WERI-Rb-1 (cell line): ENCODE measurements around the gene MAG.
A peak's percentile ranks its signal among the peaks of the same experiment; 100 is the strongest.

ENCODE experiments used
- DNase-seq: peaks from one replicate; pipeline ENCODE4 v3.0.0-alpha.2; 2020
- H3K27ac ChIP-seq: fragments of 250-450 bp; sonication (Bioruptor Pico); 2 replicates; pipeline ENCODE4 v1.5.1; 2020; ENCODE audit warnings: mild to moderate bottlenecking, moderate library complexity
- H3K27me3 ChIP-seq: fragments of 250-450 bp; sonication (Bioruptor Pico); 2 replicates; pipeline ENCODE4 v1.5.1; 2021; ENCODE audit warnings: mild to moderate bottlenecking, low read depth, moderate library complexity; ENCODE audit not compliant: insufficient read depth, severe bottlenecking
- H3K36me3 ChIP-seq: fragments of 250-450 bp; sonication (Bioruptor Pico); 2 replicates; pipeline ENCODE4 v1.5.1; 2020; ENCODE audit warnings: mild to moderate bottlenecking, moderate library complexity
- H3K4me3 ChIP-seq: 2 replicates; pipeline ENCODE4 v1.5.1; 2011; ENCODE audit warnings: low read depth, mild to moderate bottlenecking, control low read depth, low read length
- H3K9me3 ChIP-seq: fragments of 250-450 bp; sonication (Bioruptor Pico); 2 replicates; pipeline ENCODE4 v1.5.1; 2021; ENCODE audit warnings: mild to moderate bottlenecking, moderate library complexity; ENCODE audit not compliant: severe bottlenecking
- TF ChIP-seq, protein P1 (sequence below): IDR thresholded peaks from 2 replicates; pipeline ENCODE4 v1.5.1; 2011; ENCODE audit warnings: low read depth, mild to moderate bottlenecking, control low read depth, inconsistent platforms, low read length

Gene MAG, protein sequence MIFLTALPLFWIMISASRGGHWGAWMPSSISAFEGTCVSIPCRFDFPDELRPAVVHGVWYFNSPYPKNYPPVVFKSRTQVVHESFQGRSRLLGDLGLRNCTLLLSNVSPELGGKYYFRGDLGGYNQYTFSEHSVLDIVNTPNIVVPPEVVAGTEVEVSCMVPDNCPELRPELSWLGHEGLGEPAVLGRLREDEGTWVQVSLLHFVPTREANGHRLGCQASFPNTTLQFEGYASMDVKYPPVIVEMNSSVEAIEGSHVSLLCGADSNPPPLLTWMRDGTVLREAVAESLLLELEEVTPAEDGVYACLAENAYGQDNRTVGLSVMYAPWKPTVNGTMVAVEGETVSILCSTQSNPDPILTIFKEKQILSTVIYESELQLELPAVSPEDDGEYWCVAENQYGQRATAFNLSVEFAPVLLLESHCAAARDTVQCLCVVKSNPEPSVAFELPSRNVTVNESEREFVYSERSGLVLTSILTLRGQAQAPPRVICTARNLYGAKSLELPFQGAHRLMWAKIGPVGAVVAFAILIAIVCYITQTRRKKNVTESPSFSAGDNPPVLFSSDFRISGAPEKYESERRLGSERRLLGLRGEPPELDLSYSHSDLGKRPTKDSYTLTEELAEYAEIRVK

DNA sequence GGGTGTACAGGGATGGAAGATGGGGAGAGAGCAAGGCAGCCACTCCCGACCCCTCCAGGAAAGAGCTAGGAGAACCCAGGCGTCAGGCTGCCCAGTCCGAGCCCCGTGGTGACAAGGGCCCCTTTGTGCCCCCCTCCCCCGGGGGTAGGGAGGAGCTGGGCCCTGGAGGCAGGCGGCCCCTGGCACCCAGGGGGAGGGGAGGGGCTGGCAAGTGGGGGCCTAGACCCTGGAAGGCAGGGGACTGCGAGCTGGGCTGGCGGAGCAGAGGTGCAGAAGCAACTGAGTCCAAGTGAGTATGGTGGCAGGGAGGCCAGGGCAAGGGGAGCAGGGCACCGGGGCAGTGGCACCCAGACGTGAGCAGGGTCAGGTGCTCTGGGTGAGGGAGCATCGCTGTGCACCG is at the start of gene MAG:
Gene MAG (plus strand): TSS at position 246 of the 400 bp plus-strand sequence. CDS start 3,248 bp downstream, outside the sequence.
- no peak for DNase-seq
- no peaks in the 10 kb centered on the region for H3K27me3 ChIP-seq
- no peaks in the 10 kb centered on the region for H3K9me3 ChIP-seq
- TF ChIP-seq, protein P1, sequence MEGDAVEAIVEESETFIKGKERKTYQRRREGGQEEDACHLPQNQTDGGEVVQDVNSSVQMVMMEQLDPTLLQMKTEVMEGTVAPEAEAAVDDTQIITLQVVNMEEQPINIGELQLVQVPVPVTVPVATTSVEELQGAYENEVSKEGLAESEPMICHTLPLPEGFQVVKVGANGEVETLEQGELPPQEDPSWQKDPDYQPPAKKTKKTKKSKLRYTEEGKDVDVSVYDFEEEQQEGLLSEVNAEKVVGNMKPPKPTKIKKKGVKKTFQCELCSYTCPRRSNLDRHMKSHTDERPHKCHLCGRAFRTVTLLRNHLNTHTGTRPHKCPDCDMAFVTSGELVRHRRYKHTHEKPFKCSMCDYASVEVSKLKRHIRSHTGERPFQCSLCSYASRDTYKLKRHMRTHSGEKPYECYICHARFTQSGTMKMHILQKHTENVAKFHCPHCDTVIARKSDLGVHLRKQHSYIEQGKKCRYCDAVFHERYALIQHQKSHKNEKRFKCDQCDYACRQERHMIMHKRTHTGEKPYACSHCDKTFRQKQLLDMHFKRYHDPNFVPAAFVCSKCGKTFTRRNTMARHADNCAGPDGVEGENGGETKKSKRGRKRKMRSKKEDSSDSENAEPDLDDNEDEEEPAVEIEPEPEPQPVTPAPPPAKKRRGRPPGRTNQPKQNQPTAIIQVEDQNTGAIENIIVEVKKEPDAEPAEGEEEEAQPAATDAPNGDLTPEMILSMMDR = no peak
- no peak within 1 kb of the TSS for H3K4me3 ChIP-seq
- no peaks in the 10 kb centered on the region for H3K36me3 ChIP-seq
- H3K27ac ChIP-seq = no peak within 1 kb of the TSS

DNA sequence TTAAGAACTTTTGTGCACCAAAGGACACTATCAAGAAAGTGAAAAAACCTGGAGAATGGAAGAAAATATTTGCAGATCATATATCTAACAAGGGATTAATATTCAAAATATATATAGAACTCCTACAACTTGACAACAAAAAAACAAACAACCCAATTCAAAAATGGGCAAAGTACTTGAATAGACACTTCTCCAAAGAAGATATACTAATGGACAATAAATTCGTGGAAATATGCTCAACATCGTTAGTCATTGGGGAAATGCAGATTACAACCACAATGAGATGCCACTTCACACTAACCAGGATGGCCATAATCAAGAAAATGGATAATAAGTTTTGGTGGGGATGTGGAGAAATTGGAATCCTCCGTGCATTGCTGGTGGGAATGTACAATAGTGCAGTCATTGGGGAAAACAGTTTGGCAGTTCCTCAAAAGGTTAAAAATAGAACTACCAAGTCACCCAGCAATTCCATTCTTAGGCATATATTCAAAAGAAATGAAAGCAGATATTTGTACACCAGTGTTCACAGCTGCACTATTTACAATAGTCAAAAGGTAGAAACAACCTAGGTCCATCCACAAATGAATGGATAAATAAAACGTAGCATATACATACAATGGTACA is 45.4 kb upstream of the MAG start:
- H3K27ac ChIP-seq = no peak overlapping the region
- H3K27me3 ChIP-seq = no peaks in the 10 kb centered on the region
- DNase-seq = no peak
- H3K36me3 ChIP-seq = peaks cover 21% of the 10 kb centered on the region
- TF ChIP-seq, protein P1 = no peak
- no peak overlapping the region for H3K4me3 ChIP-seq
- H3K9me3 ChIP-seq = no peaks in the 10 kb centered on the region

DNA sequence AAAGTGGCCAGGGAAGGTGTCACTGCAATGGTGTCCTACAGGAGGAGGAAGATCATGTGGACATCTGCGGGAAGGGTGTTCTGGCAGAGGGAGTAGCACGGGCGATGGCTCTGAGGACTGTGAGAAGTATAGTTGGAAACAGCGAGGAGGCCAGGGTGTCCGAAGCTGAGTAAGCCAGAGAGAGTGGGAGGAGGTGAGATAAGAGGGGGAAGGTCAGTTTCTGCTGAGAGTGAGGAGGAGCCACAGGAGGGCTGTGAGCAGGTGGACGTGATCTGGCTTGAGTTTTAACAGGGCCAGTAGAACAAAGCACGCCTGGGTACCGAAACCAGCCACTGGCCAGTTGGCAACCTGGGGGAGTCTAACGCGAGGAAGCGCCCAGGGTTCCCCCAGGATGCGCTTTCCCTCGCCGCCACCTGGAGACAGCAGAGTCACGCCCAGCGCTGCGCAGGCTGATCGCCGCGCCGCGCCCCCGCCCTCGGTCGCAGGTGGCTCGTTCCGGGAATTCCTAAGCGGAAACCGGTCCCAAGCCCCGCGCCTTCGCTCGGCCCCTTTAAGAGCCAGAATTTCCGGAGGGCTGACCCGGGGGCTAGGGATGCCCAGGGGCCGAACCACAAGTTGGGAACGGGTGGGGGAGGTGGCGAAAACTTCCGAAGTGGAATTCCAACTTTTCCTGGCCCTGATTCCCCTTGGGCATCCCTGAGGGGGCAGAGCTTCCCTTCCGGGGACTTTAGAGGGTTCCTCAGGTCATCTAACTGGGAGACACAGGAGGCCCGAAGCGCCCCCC is 44.2 kb upstream of the MAG start:
- peak overlapping the region; percentile 96 for H3K27ac ChIP-seq
- peaks cover 33% of the 10 kb centered on the region for H3K36me3 ChIP-seq
- peak overlapping the region; percentile 71 for H3K4me3 ChIP-seq
- no peaks in the 10 kb centered on the region for H3K27me3 ChIP-seq
- TF ChIP-seq, protein P1 = peak; percentile 87
- peak; percentile 92 for DNase-seq
- H3K9me3 ChIP-seq = no peaks in the 10 kb centered on the region

DNA sequence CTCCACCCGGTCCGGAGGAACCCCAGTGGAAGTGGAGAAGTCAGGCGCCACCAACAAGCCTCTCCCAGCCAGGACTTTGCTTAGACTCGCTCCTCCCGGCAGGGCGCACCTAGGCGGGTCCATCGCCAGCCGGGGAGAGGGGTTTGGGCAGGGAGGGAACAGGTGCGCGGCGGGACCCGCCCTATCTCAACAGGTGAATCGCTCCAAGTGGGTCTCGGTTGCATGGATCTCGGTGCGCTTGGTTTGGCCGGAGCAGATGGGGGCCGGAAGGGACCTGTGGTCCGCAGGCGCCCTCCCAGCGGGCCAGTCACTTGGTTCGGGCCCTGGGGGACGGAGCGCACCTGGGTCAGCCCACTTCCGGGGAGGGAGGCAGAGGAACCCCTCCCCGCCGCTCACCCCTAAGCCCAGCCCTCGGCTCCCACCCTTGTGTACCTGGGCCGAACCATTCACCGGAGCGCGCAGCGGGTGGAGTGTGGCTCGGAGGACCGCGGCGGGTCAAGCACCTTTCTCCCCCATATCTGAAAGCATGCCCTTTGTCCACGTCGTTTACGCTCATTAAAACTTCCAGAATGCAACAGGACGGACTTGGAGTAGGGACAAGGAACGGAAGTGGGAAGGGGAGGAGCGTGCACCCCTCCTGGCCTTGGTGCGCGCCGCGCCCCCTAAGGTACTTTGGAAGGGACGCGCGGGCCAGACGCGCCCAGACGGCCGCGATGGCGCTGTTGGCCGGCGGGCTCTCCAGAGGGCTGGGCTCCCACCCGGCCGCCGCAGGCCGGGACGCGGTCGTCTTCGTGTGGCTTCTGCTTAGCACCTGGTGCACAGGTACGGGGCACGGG is 43.4 kb upstream of the MAG start, which contains the start of gene LSR:
Gene LSR (plus strand): TSS at position 693 of the 836 bp plus-strand sequence. CDS start 21 bp downstream, at position 714.
- DNase-seq = peak; percentile 94
- no peaks in the 10 kb centered on the region for H3K27me3 ChIP-seq
- H3K36me3 ChIP-seq = peaks cover 39% of the 10 kb centered on the region
- no peaks in the 10 kb centered on the region for H3K9me3 ChIP-seq
- TF ChIP-seq, protein P1 = peak; percentile 5; the same call in 1 of the 2 replicates
- H3K27ac ChIP-seq = peak within 1 kb of the TSS; percentile 96
- peak within 1 kb of the TSS; percentile 71 for H3K4me3 ChIP-seq
